GM12873 (cell line): ENCODE measurements around the gene CDX2.

ENCODE experiments used
- TF ChIP-seq, protein P1 (sequence below): IDR thresholded peaks from 2 replicates; pipeline ENCODE4 v1.5.1; 2012; ENCODE audit warnings: low read depth, mild to moderate bottlenecking, moderate library complexity, low read length, control low read depth; ENCODE audit not compliant: insufficient read depth; ENCODE audit errors: missing control alignments

CDX2 gene

DNA sequence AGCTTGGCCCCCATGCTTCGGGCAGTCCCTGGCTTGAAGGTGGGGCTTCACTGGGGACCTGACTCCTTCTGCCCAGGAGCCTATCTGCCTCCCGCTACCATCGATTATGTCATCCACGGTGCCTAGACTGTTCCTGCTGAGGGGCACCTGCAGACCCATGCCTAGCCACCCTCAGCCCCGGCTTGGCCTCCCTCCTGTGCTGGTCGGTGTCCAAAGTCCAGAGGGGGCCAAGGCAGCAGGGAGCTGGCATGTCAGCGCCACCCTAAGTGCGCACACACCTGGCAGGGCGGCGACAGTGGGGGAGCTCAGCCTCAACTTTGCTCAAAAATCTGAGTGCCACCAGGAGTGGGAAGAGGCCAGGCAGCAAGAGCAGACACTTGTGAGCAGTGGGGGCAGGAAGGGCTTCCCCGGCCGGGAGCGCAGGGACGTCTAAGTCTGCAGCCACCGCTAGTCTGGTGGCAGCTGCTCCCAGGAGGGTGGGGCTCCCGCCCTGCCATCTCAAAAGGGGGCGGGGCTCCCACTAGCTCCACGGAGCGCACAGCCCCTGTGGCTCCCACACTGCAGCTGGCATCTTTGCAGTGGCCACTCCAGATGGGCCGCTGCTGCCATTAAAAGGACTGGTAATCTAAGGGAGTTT lies 32.8 kb upstream of the CDX2 start:
- TF ChIP-seq, protein P1, sequence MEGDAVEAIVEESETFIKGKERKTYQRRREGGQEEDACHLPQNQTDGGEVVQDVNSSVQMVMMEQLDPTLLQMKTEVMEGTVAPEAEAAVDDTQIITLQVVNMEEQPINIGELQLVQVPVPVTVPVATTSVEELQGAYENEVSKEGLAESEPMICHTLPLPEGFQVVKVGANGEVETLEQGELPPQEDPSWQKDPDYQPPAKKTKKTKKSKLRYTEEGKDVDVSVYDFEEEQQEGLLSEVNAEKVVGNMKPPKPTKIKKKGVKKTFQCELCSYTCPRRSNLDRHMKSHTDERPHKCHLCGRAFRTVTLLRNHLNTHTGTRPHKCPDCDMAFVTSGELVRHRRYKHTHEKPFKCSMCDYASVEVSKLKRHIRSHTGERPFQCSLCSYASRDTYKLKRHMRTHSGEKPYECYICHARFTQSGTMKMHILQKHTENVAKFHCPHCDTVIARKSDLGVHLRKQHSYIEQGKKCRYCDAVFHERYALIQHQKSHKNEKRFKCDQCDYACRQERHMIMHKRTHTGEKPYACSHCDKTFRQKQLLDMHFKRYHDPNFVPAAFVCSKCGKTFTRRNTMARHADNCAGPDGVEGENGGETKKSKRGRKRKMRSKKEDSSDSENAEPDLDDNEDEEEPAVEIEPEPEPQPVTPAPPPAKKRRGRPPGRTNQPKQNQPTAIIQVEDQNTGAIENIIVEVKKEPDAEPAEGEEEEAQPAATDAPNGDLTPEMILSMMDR: no peak

DNA sequence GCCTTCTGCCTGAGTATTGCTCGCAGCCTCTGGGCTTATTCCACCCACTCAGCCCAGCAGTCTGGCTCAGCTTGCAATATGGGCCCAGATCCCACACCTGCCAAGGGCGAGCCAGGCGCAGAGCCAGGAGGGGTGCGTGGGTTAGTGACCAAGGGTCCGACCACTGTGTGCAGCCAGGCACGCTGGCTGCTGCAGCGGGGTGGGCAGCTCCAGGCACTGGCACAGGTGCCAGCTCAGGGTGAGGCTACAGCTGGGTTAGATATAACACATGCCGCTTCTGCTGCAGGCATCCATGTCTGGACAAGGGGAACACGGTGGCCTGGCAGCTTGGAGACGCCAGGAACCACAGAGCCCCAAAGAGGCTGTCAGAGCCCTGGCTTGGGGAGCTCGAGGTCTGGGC lies 31.9 kb upstream of the CDX2 start:
- TF ChIP-seq, protein P1: no peak

DNA sequence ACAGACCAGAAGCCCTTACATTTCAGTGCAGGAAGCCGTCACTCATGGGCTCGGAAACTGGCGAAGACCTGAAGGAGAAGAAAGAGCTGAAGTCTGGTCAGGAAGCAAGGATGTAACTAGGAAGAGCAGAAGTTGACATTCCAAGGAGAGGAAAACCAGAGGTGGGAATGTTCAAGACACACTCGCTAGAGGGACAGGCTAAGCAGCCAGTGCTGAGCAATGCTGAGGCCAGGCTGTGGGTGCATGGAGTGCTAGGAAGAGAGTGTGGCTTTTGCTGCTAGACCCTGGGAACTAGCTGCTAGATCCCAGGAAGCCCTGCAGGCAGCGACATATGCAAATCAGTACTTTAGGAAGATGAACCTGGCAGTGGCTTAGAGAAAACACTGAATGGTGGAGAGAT lies 31.5 kb upstream of the CDX2 start:
- TF ChIP-seq, protein P1: no peak

DNA sequence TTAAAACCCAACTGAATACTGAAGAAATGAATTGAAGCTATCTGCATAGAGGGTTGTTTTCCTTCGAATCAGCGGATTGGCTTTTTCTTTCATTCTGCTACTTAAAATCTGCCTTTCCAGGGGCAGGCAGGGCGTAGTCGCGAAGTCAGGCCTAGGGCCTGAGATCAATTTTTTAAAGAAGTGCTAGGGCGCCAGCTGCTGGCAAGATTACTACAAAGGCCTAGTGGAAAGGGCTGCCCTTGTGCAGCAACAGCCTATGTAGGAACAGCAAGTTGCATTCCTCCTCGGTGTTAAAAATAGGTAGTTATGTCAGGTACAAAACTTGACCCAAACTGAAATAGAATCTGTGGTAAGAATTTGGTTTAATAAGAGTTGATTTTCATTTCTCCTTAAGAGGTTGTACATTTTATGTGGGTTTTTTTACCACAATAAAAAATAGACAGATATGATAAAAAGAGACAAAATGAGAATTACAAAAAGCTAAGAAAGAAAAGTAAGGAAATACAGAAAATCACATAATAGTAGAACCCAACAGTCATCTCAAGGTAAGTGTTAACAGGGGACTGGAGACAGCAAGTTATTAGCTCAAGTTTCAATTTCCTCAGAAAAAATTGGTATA lies 28.9 kb upstream of the CDX2 start:
- TF ChIP-seq, protein P1: peak; percentile 67

DNA sequence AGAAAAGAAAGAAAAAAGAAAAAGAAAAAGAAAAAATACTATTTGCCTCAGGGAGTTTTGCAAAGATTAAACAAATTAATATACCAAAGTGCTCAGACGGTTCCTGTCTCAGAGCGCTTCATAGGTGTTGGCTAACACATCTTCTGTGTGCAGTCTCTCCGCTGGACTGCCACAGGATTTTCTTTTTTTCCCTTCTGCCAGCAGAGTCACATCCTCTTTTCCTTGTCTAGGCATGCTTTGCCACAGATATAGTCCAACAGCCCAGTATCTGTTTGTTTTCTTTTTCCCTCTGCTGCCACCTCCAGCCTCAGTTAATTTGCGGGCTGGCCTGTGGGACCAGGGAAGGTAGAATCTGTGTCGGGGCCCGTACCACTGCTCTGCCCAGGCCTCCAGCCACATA lies 22.8 kb upstream of the CDX2 start:
- TF ChIP-seq, protein P1: no peak

DNA sequence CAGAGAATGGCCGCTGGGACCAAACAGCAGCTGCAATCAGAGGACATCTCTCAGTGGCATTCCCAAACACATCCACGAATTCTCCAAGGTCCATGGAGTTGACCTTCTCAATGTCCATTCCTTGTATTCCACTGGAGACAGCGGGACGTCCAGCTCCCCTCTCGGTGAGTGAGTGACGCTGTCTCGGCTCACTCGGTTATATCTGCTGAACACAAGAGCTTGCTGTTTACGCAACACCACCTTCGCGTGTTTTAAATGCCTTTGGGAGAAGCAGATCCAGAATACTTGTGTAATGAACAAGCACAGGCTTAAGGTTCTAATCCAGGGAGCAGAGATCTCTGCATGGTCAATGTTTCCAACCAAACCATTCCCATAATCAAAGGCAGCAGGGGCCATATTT lies 19.4 kb upstream of the CDX2 start, which contains the start of gene URAD:
Gene URAD (minus strand): TSS at position 174 of the 400 bp plus-strand sequence. CDS start 56 bp downstream, at position 118.
- TF ChIP-seq, protein P1: no peak

DNA sequence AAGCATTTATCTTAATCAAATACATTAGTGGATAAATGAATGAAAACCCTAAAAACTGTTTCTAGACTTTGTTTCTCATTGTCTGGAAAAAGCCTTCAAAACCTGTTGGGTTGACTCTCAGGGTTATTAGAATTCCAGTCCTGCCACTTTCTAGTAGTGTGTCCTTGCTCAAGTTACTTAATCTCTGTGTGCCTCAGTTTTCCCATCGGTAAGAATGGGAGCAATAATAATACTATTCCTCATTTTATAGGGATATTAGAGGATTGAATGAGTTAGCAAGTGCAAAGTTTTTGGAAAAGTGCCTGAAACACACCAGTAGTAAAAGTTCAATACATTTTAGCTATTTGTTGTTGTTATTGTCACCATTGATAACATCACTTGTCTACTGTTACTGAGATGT lies 16.5 kb upstream of the CDX2 start:
- TF ChIP-seq, protein P1: no peak
